Stimulated activated CD4-positive, alpha-beta T cell treated with anti-CD3 and anti-CD28 coated beads, TNF-alpha, amount 100 ng/mL, for 48 hours (primary cell): Measurements from ENCODE around the gene RBM34.
"Not testable (repeated sequence)": the region's sequence is repeated elsewhere in the genome, so short reads cannot be mapped to it uniquely, and the experiment has no call there.

Experiments used
- DNase-seq, 3 donors: peaks; one replicate each; pipeline ENCODE4 v3.0.0-alpha.2; 2020; ENCODE audit warnings: low read depth in 3 of 3

Gene RBM34

GRCh38 chr1:235092415-235092814, 68.6 kb downstream of the RBM34 start:
- not testable (repeated sequence) for DNase-seq

- DNase-seq: not testable (repeated sequence)
These were observed 69.0 kb downstream of the RBM34 start for GRCh38 chr1:235092045-235092406.

- not testable (repeated sequence) for DNase-seq
These were observed 69.6 kb downstream of the RBM34 start for GRCh38 chr1:235091319-235092044.

- DNase-seq: no peak
These were observed 70.5 kb downstream of the RBM34 start for GRCh38 chr1:235090406-235091069.

- no peak for DNase-seq
These were observed 72.1 kb downstream of the RBM34 start for GRCh38 chr1:235088907-235089306.

- no peak for DNase-seq
These were observed 72.6 kb downstream of the RBM34 start for GRCh38 chr1:235088430-235088829.

GRCh38 chr1:235087906-235088305, 73.1 kb downstream of the RBM34 start:
- no peak for DNase-seq

- not testable (repeated sequence) for DNase-seq
These were observed 75.5 kb downstream of the RBM34 start for GRCh38 chr1:235085411-235086117.
